B cell (primary cell): ENCODE results near the gene AGT.

Experiments
- CTCF ChIP-seq: fragments of 200-600 bp; IDR thresholded peaks from one replicate; pipeline ENCODE4 v1.8.0; 2022; ENCODE audit warnings: antibody characterized with exemption, mild to moderate bottlenecking
- EZH2 ChIP-seq: IDR thresholded peaks from 2 replicates; pipeline ENCODE4 v1.6.1; 2012; ENCODE audit warnings: borderline replicate concordance, low read depth, mild to moderate bottlenecking, moderate library complexity, low read length; ENCODE audit not compliant: insufficient read depth, poor library complexity, severe bottlenecking

DNA sequence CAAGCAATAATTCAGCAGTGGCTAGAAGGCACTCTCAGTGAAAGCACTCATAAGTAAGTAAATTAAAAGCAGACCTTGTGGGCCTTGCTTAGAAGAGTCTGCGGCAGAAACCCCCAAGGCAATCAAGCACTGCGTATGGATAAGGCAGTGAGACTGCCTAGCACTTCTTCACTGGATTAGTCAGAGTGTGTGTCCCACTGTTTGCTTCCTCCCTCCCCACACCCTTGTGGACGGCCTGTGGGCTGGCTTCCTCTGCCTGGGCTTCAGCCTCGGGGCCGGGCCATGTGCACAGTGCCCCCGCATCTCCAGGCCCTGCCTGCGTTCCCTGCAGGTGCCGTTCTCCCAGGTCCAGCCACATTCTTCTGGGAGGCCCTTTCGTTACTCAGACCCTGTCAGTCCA lies 23.8 kb downstream of the AGT start:
- no peak for TF ChIP-seq CTCF
- no peak for TF ChIP-seq EZH2
